Measurements from ENCODE around the gene DNAJC21. TPM values are rescaled to one million over a fixed set of nuclear protein-coding genes. Genes with fewer than 3 reads are reported as not detected.

Gene DNAJC21
- total and polyA plus RNA-seq, 9 of the 15 experiments (the other 6 are each of a cell fraction or from before 2014, with no cell fraction given) = 26.6 to 105 (median 70.7) TPM

DNA sequence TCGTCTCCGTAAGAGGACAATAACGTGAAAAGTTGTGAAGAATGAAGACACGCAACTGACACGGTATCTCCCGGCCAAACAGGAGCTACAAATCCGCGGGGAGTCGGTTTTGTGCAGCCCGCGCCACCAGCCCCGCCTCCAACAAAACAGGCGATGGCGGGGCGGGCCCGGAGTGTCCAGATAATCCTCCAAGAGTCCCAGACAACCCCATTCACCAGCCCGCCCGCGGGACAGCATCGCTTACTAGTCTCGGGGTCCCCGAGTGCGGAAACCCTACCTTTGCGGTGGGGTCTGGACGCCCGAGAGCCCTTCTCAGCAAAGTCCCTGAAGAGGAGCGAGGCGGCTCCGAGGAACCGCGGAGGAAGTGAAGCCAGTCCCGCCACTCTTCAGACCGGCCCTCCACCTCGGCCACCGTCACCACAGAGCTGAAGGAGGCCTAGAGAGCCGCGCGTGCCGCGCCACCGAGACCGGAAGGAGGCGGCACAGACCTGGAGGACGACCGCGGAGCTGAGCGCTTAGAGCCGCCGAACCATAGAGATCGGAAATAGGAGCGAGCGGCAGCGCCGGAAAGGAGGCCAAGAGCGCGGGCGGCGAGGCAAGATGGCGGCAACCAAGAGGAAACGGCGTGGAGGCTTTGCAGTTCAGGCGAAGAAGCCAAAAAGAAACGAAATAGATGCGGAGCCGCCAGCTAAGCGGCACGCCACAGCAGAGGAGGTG, 14.1 kb upstream of the DNAJC21 start, which contains the start of the genes BRIX1 and RAD1 (continued):
- TF ChIP-seq, protein P1, sequence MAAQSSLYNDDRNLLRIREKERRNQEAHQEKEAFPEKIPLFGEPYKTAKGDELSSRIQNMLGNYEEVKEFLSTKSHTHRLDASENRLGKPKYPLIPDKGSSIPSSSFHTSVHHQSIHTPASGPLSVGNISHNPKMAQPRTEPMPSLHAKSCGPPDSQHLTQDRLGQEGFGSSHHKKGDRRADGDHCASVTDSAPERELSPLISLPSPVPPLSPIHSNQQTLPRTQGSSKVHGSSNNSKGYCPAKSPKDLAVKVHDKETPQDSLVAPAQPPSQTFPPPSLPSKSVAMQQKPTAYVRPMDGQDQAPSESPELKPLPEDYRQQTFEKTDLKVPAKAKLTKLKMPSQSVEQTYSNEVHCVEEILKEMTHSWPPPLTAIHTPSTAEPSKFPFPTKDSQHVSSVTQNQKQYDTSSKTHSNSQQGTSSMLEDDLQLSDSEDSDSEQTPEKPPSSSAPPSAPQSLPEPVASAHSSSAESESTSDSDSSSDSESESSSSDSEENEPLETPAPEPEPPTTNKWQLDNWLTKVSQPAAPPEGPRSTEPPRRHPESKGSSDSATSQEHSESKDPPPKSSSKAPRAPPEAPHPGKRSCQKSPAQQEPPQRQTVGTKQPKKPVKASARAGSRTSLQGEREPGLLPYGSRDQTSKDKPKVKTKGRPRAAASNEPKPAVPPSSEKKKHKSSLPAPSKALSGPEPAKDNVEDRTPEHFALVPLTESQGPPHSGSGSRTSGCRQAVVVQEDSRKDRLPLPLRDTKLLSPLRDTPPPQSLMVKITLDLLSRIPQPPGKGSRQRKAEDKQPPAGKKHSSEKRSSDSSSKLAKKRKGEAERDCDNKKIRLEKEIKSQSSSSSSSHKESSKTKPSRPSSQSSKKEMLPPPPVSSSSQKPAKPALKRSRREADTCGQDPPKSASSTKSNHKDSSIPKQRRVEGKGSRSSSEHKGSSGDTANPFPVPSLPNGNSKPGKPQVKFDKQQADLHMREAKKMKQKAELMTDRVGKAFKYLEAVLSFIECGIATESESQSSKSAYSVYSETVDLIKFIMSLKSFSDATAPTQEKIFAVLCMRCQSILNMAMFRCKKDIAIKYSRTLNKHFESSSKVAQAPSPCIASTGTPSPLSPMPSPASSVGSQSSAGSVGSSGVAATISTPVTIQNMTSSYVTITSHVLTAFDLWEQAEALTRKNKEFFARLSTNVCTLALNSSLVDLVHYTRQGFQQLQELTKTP (IDR thresholded peaks at IDR 0.05; ENCODE audit: low read depth in 1 of 2, partially characterized antibody in 2 of 2) = peak in 1 of 2 experiments; percentile 64
- TF ChIP-seq MECOM (CRISPR knock-in tag; IDR thresholded peaks at IDR 0.05) (no peak), PCBP1 (IDR thresholded peaks at IDR 0.05; ENCODE audit: low read depth, low read length, poor library complexity, severe bottlenecking) (no peak), FOXJ3 (CRISPR knock-in tag; IDR thresholded peaks at IDR 0.05) (no peak), TCF7L2 (IDR thresholded peaks at IDR 0.05; ENCODE audit: low read depth, low read length) (no peak), ZNF696 (CRISPR knock-in tag; conservative IDR thresholded peaks at IDR 0.05) (no peak), NRF1 (conservative IDR thresholded peaks at IDR 0.05 in 1 of 2, IDR thresholded peaks at IDR 0.05 in 1 of 2) (peak; percentile 72), STAG1 (CRISPR knock-in tag; IDR thresholded peaks at IDR 0.05; ENCODE audit: borderline replicate concordance) (no peak), ZSCAN32 (CRISPR knock-in tag; IDR thresholded peaks at IDR 0.05) (no peak), ZNF41 (CRISPR knock-in tag; conservative IDR thresholded peaks at IDR 0.05) (no peak), ZC3H4 (CRISPR knock-in tag; IDR thresholded peaks at IDR 0.05; ENCODE audit: borderline replicate concordance) (no peak), ZNF586 (CRISPR knock-in tag; conservative IDR thresholded peaks at IDR 0.05) (no peak), FOXK1 (CRISPR knock-in tag; IDR thresholded peaks at IDR 0.05; ENCODE audit: borderline replicate concordance) (no peak)
- TF ChIP-seq, protein P2, sequence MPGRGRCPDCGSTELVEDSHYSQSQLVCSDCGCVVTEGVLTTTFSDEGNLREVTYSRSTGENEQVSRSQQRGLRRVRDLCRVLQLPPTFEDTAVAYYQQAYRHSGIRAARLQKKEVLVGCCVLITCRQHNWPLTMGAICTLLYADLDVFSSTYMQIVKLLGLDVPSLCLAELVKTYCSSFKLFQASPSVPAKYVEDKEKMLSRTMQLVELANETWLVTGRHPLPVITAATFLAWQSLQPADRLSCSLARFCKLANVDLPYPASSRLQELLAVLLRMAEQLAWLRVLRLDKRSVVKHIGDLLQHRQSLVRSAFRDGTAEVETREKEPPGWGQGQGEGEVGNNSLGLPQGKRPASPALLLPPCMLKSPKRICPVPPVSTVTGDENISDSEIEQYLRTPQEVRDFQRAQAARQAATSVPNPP (IDR thresholded peaks at IDR 0.05; ENCODE audit: borderline replicate concordance, insufficient read depth, insufficient read length) = no peak
- TF ChIP-seq, protein P3, sequence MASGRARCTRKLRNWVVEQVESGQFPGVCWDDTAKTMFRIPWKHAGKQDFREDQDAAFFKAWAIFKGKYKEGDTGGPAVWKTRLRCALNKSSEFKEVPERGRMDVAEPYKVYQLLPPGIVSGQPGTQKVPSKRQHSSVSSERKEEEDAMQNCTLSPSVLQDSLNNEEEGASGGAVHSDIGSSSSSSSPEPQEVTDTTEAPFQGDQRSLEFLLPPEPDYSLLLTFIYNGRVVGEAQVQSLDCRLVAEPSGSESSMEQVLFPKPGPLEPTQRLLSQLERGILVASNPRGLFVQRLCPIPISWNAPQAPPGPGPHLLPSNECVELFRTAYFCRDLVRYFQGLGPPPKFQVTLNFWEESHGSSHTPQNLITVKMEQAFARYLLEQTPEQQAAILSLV (tag; IDR thresholded peaks at IDR 0.05) = no peak
- TF ChIP-seq, protein P4, sequence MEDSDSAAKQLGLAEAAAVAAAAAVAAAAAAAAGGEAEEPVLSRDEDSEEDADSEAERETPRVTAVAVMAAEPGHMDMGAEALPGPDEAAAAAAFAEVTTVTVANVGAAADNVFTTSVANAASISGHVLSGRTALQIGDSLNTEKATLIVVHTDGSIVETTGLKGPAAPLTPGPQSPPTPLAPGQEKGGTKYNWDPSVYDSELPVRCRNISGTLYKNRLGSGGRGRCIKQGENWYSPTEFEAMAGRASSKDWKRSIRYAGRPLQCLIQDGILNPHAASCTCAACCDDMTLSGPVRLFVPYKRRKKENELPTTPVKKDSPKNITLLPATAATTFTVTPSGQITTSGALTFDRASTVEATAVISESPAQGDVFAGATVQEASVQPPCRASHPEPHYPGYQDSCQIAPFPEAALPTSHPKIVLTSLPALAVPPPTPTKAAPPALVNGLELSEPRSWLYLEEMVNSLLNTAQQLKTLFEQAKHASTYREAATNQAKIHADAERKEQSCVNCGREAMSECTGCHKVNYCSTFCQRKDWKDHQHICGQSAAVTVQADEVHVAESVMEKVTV (CRISPR knock-in tag; IDR thresholded peaks at IDR 0.05) = no peak
- TF ChIP-seq, protein P5, sequence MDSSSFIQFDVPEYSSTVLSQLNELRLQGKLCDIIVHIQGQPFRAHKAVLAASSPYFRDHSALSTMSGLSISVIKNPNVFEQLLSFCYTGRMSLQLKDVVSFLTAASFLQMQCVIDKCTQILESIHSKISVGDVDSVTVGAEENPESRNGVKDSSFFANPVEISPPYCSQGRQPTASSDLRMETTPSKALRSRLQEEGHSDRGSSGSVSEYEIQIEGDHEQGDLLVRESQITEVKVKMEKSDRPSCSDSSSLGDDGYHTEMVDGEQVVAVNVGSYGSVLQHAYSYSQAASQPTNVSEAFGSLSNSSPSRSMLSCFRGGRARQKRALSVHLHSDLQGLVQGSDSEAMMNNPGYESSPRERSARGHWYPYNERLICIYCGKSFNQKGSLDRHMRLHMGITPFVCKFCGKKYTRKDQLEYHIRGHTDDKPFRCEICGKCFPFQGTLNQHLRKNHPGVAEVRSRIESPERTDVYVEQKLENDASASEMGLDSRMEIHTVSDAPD (CRISPR knock-in tag; IDR thresholded peaks at IDR 0.05) = no peak
